ENCODE results near the gene DIP2B.

GRCh38 chr12:50750366-50750765 lies 245.6 kb downstream of the DIP2B start:
- TF ChIP-seq POLR2AphosphoS5 (IDR thresholded peaks at IDR 0.05) = no peak
- no peak for TF ChIP-seq EP300 (IDR thresholded peaks at IDR 0.05)
- no peak for TF ChIP-seq POLR2A (IDR thresholded peaks at IDR 0.05)
- TF ChIP-seq CTCF (IDR thresholded peaks at IDR 0.05) = no peak
